Esophagus squamous epithelium (tissue), 5 donors: Measurements from ENCODE around the gene SYP. TPM values are rescaled to one million over a fixed set of nuclear protein-coding genes. Genes with fewer than 3 reads are reported as not detected.

ENCODE experiments used
- DNase-seq: peaks from one replicate; lab custom pipeline; 2025; lab: John Stamatoyannopoulos, UW
- H3K27ac ChIP-seq, 4 donors: fragments of 200-600 bp; sonication (generic); one replicate each; pipeline ENCODE4 v1.5.1; 2016 to 2019; ENCODE audit warnings: mild to moderate bottlenecking in 1 of 4
- H3K27me3 ChIP-seq, 4 donors: fragments of 200-600 bp; sonication (generic); 1 replicate in 3 of 4; 2 replicates in 1 of 4; pipeline versions ENCODE4 v1.5.1 to v1.6.0; 2017 to 2021; ENCODE audit warnings: antibody characterized with exemption in 1 of 4
- H3K36me3 ChIP-seq, 3 donors: fragments of 200-600 bp; sonication (generic); one replicate each; pipeline ENCODE4 v1.5.1; 2016 to 2019
- H3K4me1 ChIP-seq, 3 donors: fragments of 200-600 bp; sonication (generic); one replicate each; pipeline ENCODE4 v1.5.1; 2017 to 2019
- H3K4me3 ChIP-seq, 4 donors: fragments of 200-600 bp; sonication (generic); 1 replicate in 3 of 4; 2 replicates in 1 of 4; pipeline ENCODE4 v1.5.1; 2016 to 2019; ENCODE audit warnings: mild to moderate bottlenecking in 2 of 4, moderate library complexity in 1 of 4
- H3K9me3 ChIP-seq, 3 donors: fragments of 200-600 bp; sonication (generic); one replicate each; pipeline ENCODE4 v1.5.1; 2016 to 2019
- CTCF ChIP-seq, 6 experiments: fragments of 450-650 bp in 4 of 6; fragments of 200-600 bp in 2 of 6; sonication (generic) in 2 of 6; IDR thresholded peaks; one replicate each; pipeline ENCODE4 v1.5.1; 2016 to 2019; ENCODE audit warnings: antibody characterized with exemption in 6 of 6, mild to moderate bottlenecking in 4 of 6, moderate library complexity in 4 of 6
- POLR2A ChIP-seq, 4 donors: fragments of 450-650 bp; IDR thresholded peaks; one replicate each; pipeline ENCODE4 v1.6.1; 2017; ENCODE audit warnings: antibody characterized with exemption in 4 of 4, mild to moderate bottlenecking in 4 of 4, moderate library complexity in 3 of 4
- WGBS, 2 donors: methylation state at CpG; one replicate each; pipeline ENCODE4 v1.1.5; 2018; 5-methylcytosine and 5-hydroxymethylcytosine counted together
- intact Hi-C: fragments of 100-400 bp; cut with DNase I; formaldehyde crosslinking; loops from one replicate; pipeline ENCODE4 v1.15.0; 2022
- total RNA-seq, 4 donors: library from RNA; depleted of rRNA; stranded (reverse); fragments of >200 nt; gene quantifications; one replicate each; pipeline ENCODE4 v1.1.0, GENCODE V29; 2016
- donor health status: DM: yes; HTN: yes; CAD: no.

Gene SYP
- total RNA-seq, 4 donors from 2014 or later: 0.15 to 0.57 (median 0.37) TPM

GRCh38 chrX:49163555-49164419 lies 36.2 kb downstream of the SYP start:
- H3K36me3 ChIP-seq: no peaks in the 10 kb centered on the region
- TF ChIP-seq CTCF (IDR thresholded peaks at IDR 0.05) (peak; percentile 52 to 96 (median 91)), POLR2A (IDR thresholded peaks at IDR 0.05) (peak in 3 of 4 donors; percentile 31 to 78 (median 55))
- peak overlapping the region; percentile 86 to 97 (median 93) for H3K27ac ChIP-seq
- H3K4me3 ChIP-seq: peak overlapping the region; percentile 35 to 68 (median 48)
- 2 to 39% methylated on average over 6 to 56 of the region's 69 CpGs for WGBS, 2 donors
- DNase-seq: no peak
- H3K4me1 ChIP-seq: peaks cover 0 to 44% (median 14%) of the 10 kb centered on the region in 3 donors
- no peaks in the 10 kb centered on the region for H3K27me3 ChIP-seq
- H3K9me3 ChIP-seq: no peaks in the 10 kb centered on the region
- intact Hi-C loops: no loop called here

- peak within 1 kb of the TSS; percentile 35 to 68 (median 48) for H3K4me3 ChIP-seq
Measured at GRCh38 chrX:49162620-49163019, 37.4 kb downstream of the SYP start, which contains the start of gene MAGIX. Gene MAGIX, plus strand, starts transcription at chrX:49162758. Its CDS starts 132 bp downstream, at chrX:49162890.

GRCh38 chrX:49161632-49162031 lies 38.4 kb downstream of the SYP start:
- no peaks in the 10 kb centered on the region for H3K27me3 ChIP-seq
- peaks cover 0 to 24% (median 10%) of the 10 kb centered on the region in 3 donors for H3K4me1 ChIP-seq
- no peak overlapping the region for H3K4me3 ChIP-seq
- WGBS, 2 donors: 88 to 90% methylated on average over 3 of the region's 5 CpGs
- no peak for TF ChIP-seq POLR2A (IDR thresholded peaks at IDR 0.05)
- no peak for TF ChIP-seq CTCF (IDR thresholded peaks at IDR 0.05)
- no peak overlapping the region for H3K27ac ChIP-seq
- DNase-seq: no peak
- intact Hi-C loops: no loop called here
- no peaks in the 10 kb centered on the region for H3K9me3 ChIP-seq
- no peaks in the 10 kb centered on the region for H3K36me3 ChIP-seq

More at GRCh38 chrX:49162620-49163019, 37.4 kb downstream of the SYP start, which contains the start of gene MAGIX:
- H3K27me3 ChIP-seq: no peaks in the 10 kb centered on the region
- TF ChIP-seq POLR2A (IDR thresholded peaks at IDR 0.05) (no peak), CTCF (IDR thresholded peaks at IDR 0.05) (no peak)
- peak within 1 kb of the TSS; percentile 86 to 97 (median 93) for H3K27ac ChIP-seq
- DNase-seq: no peak
- intact Hi-C loops: no loop called here
- 67% methylated on average over 6 of the region's 28 CpGs; no CpG with 5 or more reads in 1 of the 2 donors for WGBS, 2 donors
- H3K9me3 ChIP-seq: no peaks in the 10 kb centered on the region
- H3K36me3 ChIP-seq: no peaks in the 10 kb centered on the region
- H3K4me1 ChIP-seq: peaks cover 0 to 33% (median 10%) of the 10 kb centered on the region in 3 donors

- Histone ChIP-seq H3K4me1 (peaks cover 0 to 23% (median 10%) of the 10 kb centered on the region in 3 donors), H3K4me3 (no peak overlapping the region), H3K36me3 (no peaks in the 10 kb centered on the region), H3K9me3 (no peaks in the 10 kb centered on the region), H3K27ac (no peak overlapping the region), H3K27me3 (no peaks in the 10 kb centered on the region)
- DNase-seq: no peak
- no peak for TF ChIP-seq POLR2A (IDR thresholded peaks at IDR 0.05)
- TF ChIP-seq CTCF (IDR thresholded peaks at IDR 0.05): no peak
- intact Hi-C loops: no loop called here
- 89 to 100% methylated on average over 2 of the region's 2 CpGs for WGBS, 2 donors
Measured at GRCh38 chrX:49160908-49161307, 39.1 kb downstream of the SYP start.

- Histone ChIP-seq H3K27me3 (no peaks in the 10 kb centered on the region), H3K4me1 (peaks cover 0 to 14% (median 0%) of the 10 kb centered on the region in 3 donors), H3K36me3 (no peaks in the 10 kb centered on the region), H3K27ac (no peak overlapping the region), H3K9me3 (no peaks in the 10 kb centered on the region), H3K4me3 (no peak overlapping the region)
- no peak for DNase-seq
- TF ChIP-seq POLR2A (IDR thresholded peaks at IDR 0.05) (no peak), CTCF (IDR thresholded peaks at IDR 0.05) (no peak)
- 88% methylated on average over 9 of the region's 25 CpGs; no CpG with 5 or more reads in 1 of the 2 donors for WGBS, 2 donors
- intact Hi-C loops: no loop called here
Measured at GRCh38 chrX:49157194-49157593, 42.8 kb downstream of the SYP start.
